HepG2 (cell line): ENCODE results near the gene EFNA3. TPM values are rescaled to one million over a fixed set of nuclear protein-coding genes. Genes with fewer than 3 reads are reported as not detected.

Experiments used
- AFF4 ChIP-seq: sonication (generic); formaldehyde crosslinking; IDR thresholded peaks from 2 replicates; pipeline ENCODE4 v1.4.0; 2020; ENCODE audit warnings: missing genetic modification reagents
- FOXP1 ChIP-seq, 2 experiments: fragments of 450-650 bp in 1 of 2; IDR thresholded peaks; 2 replicates each; pipeline ENCODE4 v1.6.1; 2017 to 2018; ENCODE audit warnings: antibody characterized with exemption in 1 of 2
- GABPB1 ChIP-seq: IDR thresholded peaks from 2 replicates; pipeline ENCODE4 v1.6.1; 2016; ENCODE audit warnings: mild to moderate bottlenecking, missing genetic modification reagents, moderate library complexity, missing compliant biosample characterization
- ISL2 ChIP-seq: sonication (generic); formaldehyde crosslinking; IDR thresholded peaks from 2 replicates; pipeline ENCODE4 v1.5.0; 2020; ENCODE audit warnings: missing genetic modification reagents
- KIAA2018 ChIP-seq: sonication (generic); formaldehyde crosslinking; IDR thresholded peaks from 2 replicates; pipeline ENCODE4 v1.5.0; 2020; ENCODE audit warnings: mild to moderate bottlenecking, missing genetic modification reagents, borderline replicate concordance
- LBX2 ChIP-seq: sonication (generic); formaldehyde crosslinking; IDR thresholded peaks from 2 replicates; pipeline ENCODE4 v1.5.0; 2020; ENCODE audit warnings: missing genetic modification reagents, mild to moderate bottlenecking, borderline replicate concordance
- MAFK ChIP-seq, 2 experiments: IDR thresholded peaks in 1 of 2; conservative IDR thresholded peaks in 1 of 2; 2 replicates each; pipeline ENCODE4 v1.6.1; 2011; ENCODE audit warnings: improper control_type of control experiment in 2 of 2, low read length in 2 of 2
- MTF1 ChIP-seq: sonication (generic); formaldehyde crosslinking; IDR thresholded peaks from 2 replicates; pipeline ENCODE4 v1.5.0; 2020; ENCODE audit warnings: missing genetic modification reagents
- PCBP2 ChIP-seq: fragments of 200-400 bp; formaldehyde crosslinking; optimal IDR thresholded peaks from 2 replicates; pipeline ENCODE3; 2018; ENCODE audit warnings: low read length, low read depth; ENCODE audit not compliant: poor library complexity, severe bottlenecking
- THAP7 ChIP-seq: sonication (generic); formaldehyde crosslinking; IDR thresholded peaks from 2 replicates; pipeline ENCODE4 v1.8.1; 2023; ENCODE audit warnings: mild to moderate bottlenecking, missing genetic modification reagents
- ZFP36 ChIP-seq: fragments of 150-350 bp; IDR thresholded peaks from 2 replicates; pipeline ENCODE4 v1.6.1; 2018; ENCODE audit warnings: borderline replicate concordance, low read length, low read depth; ENCODE audit not compliant: partially characterized antibody
- ZNF724P ChIP-seq: sonication (generic); formaldehyde crosslinking; IDR thresholded peaks from 2 replicates; pipeline ENCODE4 v1.8.0; 2022; ENCODE audit warnings: missing genetic modification reagents, borderline replicate concordance
- polyA plus RNA-seq, 8 experiments: library from polyadenylated mRNA; depleted of rRNA in 3 of 8; stranded (reverse) in 7 of 8; unstranded in 1 of 8; fragments of >200 nt; fragmentation: Illumina TruSeq in 4 of 8; extraction: Trizol in 4 of 8; gene quantifications; 2 replicates each; pipeline versions ENCODE4 v1.2.1 to v1.2.3, GENCODE V29; 2011 to 2016; ENCODE audit warnings: low read depth in 4 of 8, missing spikeins in 1 of 8, mixed read lengths in 1 of 8; ENCODE audit not compliant: insufficient read depth in 1 of 8
- total RNA-seq, 5 experiments: library from RNA; depleted of rRNA; stranded (reverse); fragments of >200 nt; fragmentation: Illumina TruSeq; extraction: Trizol; gene quantifications; 2 replicates each; pipeline ENCODE4 v1.2.3, GENCODE V29; 2016; ENCODE audit warnings: low read depth in 1 of 5

EFNA3 gene
- total and polyA plus RNA-seq, 2 of the 13 experiments (the other 11 are each of a cell fraction or from before 2014, with no cell fraction given): 1.0 to 5.7 TPM

- TF ChIP-seq KIAA2018 (CRISPR knock-in tag) (0 out of 2 replicates have a peak, but pooled peaks have one; percentile 80), ZFP36 (peak; percentile 30), PCBP2 (no peak), MTF1 (peak; percentile 90), LBX2 (CRISPR knock-in tag) (no peak; the same call in 1 of the 2 replicates), AFF4 (CRISPR knock-in tag) (peak; percentile 92; the same call in 1 of the 2 replicates), THAP7 (no peak), FOXP1 (IDR thresholded peaks at IDR 0.05) (peak; percentile 89), FOXP1 (CRISPR knock-in tag; IDR thresholded peaks at IDR 0.05) (peak; percentile 98), ZNF724P (no peak; the same call in 1 of the 2 replicates), ISL2 (CRISPR knock-in tag) (peak; percentile 72), GABPB1 (CRISPR knock-in tag) (peak; percentile 72), MAFK (conservative IDR thresholded peaks at IDR 0.05 in 1 of 2, IDR thresholded peaks at IDR 0.05 in 1 of 2; ENCODE audit: low read length in 2 of 2) (no peak)
These were observed 48.7 kb downstream of the EFNA3 start, which contains the start of gene EFNA1 (continued) for GRCh38 chr1:155127105-155127966.
